Measurements from ENCODE around the gene GRB10. TPM values are rescaled to one million over a fixed set of nuclear protein-coding genes. Genes with fewer than 3 reads are reported as not detected.

The GRB10 gene
- total and polyA plus RNA-seq, 4 donors, result 10.7 to 53.1 (median 17.5) TPM

DNA sequence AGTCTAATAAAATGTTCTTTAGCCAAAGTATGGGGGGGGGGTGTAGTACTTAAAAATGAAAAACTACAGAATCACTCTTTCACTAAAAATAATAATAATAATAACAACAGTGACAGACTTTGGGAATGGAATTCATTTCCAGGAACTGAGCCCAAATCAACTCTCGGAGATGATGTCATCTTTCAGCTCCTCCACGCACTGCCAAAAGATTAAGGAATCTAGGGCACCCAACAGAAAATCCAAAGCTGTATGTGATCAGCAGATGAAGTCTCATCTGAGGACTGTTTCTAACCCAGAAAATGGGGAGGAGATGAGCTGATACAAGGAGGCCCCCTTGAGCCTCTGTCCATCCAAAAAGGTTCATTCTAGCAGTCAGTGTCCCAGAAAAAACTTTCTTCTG, 54.5 kb downstream of the GRB10 start:
- DNase-seq (ENCODE audit: low spot score), result no peak
- no peak for TF ChIP-seq RXRA (IDR thresholded peaks at IDR 0.05)
- peak; percentile 49 to 72 for TF ChIP-seq JUND (IDR thresholded peaks at IDR 0.05)
- peak in 1 of 2 donors; percentile 13 for TF ChIP-seq HNF4A (conservative IDR thresholded peaks at IDR 0.05)
- H3K27me3 ChIP-seq (ENCODE audit: control insufficient read depth in 4 of 4, insufficient read depth in 4 of 4, low read length in 3 of 4), result no peaks in the 10 kb centered on the region
- peaks cover 0 to 5% (median 0%) of the 10 kb centered on the region in 4 donors for H3K36me3 ChIP-seq (ENCODE audit: control insufficient read depth in 4 of 4, insufficient read depth in 3 of 4, low read depth in 1 of 4, low read length in 3 of 4)
- no peak overlapping the region for H3K9ac ChIP-seq (ENCODE audit: low read depth in 1 of 2, low read length in 2 of 2)
- peak overlapping the region; percentile 30 to 38 for H3K27ac ChIP-seq (ENCODE audit: low read depth in 1 of 2, low read length in 2 of 2)
- H3K4me1 ChIP-seq (ENCODE audit: control insufficient read depth in 4 of 4, insufficient read depth in 4 of 4, low read length in 3 of 4), result peaks cover 14 to 54% (median 39%) of the 10 kb centered on the region in 4 donors
- no peak overlapping the region for H3K4me3 ChIP-seq (ENCODE audit: low read depth in 1 of 3, low read length in 3 of 3)
- no peaks in the 10 kb centered on the region for H3K9me3 ChIP-seq (ENCODE audit: control insufficient read depth in 4 of 4, low read length in 3 of 4)
- 19% methylated on average over 2 of the region's 2 CpGs for WGBS

- H3K4me3 ChIP-seq (ENCODE audit: low read depth in 1 of 3, low read length in 3 of 3), result no peak overlapping the region
- H3K9ac ChIP-seq (ENCODE audit: low read depth in 1 of 2, low read length in 2 of 2), result no peak overlapping the region
- no peak for TF ChIP-seq HNF4G (IDR thresholded peaks at IDR 0.05)
- TF ChIP-seq ZBTB33 (IDR thresholded peaks at IDR 0.05), result no peak
- no peak for TF ChIP-seq JUND (IDR thresholded peaks at IDR 0.05)
- peaks cover 14 to 52% (median 38%) of the 10 kb centered on the region in 4 donors for H3K4me1 ChIP-seq (ENCODE audit: control insufficient read depth in 4 of 4, insufficient read depth in 4 of 4, low read length in 3 of 4)
- no peaks in the 10 kb centered on the region for H3K27me3 ChIP-seq (ENCODE audit: control insufficient read depth in 4 of 4, insufficient read depth in 4 of 4, low read length in 3 of 4)
- peaks cover 0 to 5% (median 0%) of the 10 kb centered on the region in 4 donors for H3K36me3 ChIP-seq (ENCODE audit: control insufficient read depth in 4 of 4, insufficient read depth in 3 of 4, low read depth in 1 of 4, low read length in 3 of 4)
- peak overlapping the region; percentile 11 to 38 for H3K27ac ChIP-seq (ENCODE audit: low read depth in 1 of 2, low read length in 2 of 2)
- no peaks in the 10 kb centered on the region for H3K9me3 ChIP-seq (ENCODE audit: control insufficient read depth in 4 of 4, low read length in 3 of 4)
- WGBS, result 89% methylated on average over 2 of the region's 2 CpGs
- DNase-seq (ENCODE audit: low spot score), result no peak
Measured at GRCh38 chr7:50727711-50728110, 55.0 kb downstream of the GRB10 start.

- H3K9ac ChIP-seq (ENCODE audit: low read depth in 1 of 2, low read length in 2 of 2), result no peak overlapping the region
- H3K27ac ChIP-seq (ENCODE audit: low read depth in 1 of 2, low read length in 2 of 2), result no peak overlapping the region
- H3K4me3 ChIP-seq (ENCODE audit: low read depth in 1 of 3, low read length in 3 of 3), result no peak overlapping the region
- no peaks in the 10 kb centered on the region for H3K27me3 ChIP-seq (ENCODE audit: control insufficient read depth in 4 of 4, insufficient read depth in 4 of 4, low read length in 3 of 4)
- no peak for TF ChIP-seq FOXA1 (IDR thresholded peaks at IDR 0.05)
- no peak for TF ChIP-seq TAF1 (conservative IDR thresholded peaks at IDR 0.05)
- no peak for TF ChIP-seq FOXA2 (IDR thresholded peaks at IDR 0.05)
- no peak for TF ChIP-seq YY1 (IDR thresholded peaks at IDR 0.05)
- no peak for TF ChIP-seq SP1 (IDR thresholded peaks at IDR 0.05)
- TF ChIP-seq HNF4A (conservative IDR thresholded peaks at IDR 0.05), result no peak
- TF ChIP-seq NR2F2 (IDR thresholded peaks at IDR 0.05), result no peak
- TF ChIP-seq, protein P1, sequence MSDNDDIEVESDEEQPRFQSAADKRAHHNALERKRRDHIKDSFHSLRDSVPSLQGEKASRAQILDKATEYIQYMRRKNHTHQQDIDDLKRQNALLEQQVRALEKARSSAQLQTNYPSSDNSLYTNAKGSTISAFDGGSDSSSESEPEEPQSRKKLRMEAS (IDR thresholded peaks at IDR 0.05), result no peak
- TF ChIP-seq, protein P2, sequence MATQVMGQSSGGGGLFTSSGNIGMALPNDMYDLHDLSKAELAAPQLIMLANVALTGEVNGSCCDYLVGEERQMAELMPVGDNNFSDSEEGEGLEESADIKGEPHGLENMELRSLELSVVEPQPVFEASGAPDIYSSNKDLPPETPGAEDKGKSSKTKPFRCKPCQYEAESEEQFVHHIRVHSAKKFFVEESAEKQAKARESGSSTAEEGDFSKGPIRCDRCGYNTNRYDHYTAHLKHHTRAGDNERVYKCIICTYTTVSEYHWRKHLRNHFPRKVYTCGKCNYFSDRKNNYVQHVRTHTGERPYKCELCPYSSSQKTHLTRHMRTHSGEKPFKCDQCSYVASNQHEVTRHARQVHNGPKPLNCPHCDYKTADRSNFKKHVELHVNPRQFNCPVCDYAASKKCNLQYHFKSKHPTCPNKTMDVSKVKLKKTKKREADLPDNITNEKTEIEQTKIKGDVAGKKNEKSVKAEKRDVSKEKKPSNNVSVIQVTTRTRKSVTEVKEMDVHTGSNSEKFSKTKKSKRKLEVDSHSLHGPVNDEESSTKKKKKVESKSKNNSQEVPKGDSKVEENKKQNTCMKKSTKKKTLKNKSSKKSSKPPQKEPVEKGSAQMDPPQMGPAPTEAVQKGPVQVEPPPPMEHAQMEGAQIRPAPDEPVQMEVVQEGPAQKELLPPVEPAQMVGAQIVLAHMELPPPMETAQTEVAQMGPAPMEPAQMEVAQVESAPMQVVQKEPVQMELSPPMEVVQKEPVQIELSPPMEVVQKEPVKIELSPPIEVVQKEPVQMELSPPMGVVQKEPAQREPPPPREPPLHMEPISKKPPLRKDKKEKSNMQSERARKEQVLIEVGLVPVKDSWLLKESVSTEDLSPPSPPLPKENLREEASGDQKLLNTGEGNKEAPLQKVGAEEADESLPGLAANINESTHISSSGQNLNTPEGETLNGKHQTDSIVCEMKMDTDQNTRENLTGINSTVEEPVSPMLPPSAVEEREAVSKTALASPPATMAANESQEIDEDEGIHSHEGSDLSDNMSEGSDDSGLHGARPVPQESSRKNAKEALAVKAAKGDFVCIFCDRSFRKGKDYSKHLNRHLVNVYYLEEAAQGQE (IDR thresholded peaks at IDR 0.05), result no peak
- WGBS, result 77% methylated on average over 3 of the region's 3 CpGs
- peaks cover 0 to 5% (median 0%) of the 10 kb centered on the region in 4 donors for H3K36me3 ChIP-seq (ENCODE audit: control insufficient read depth in 4 of 4, insufficient read depth in 3 of 4, low read depth in 1 of 4, low read length in 3 of 4)
- peaks cover 16 to 47% (median 37%) of the 10 kb centered on the region in 4 donors for H3K4me1 ChIP-seq (ENCODE audit: control insufficient read depth in 4 of 4, insufficient read depth in 4 of 4, low read length in 3 of 4)
- H3K9me3 ChIP-seq (ENCODE audit: control insufficient read depth in 4 of 4, low read length in 3 of 4), result no peaks in the 10 kb centered on the region
- DNase-seq (ENCODE audit: low spot score), result no peak
Measured at GRCh38 chr7:50727072-50727471, 55.6 kb downstream of the GRB10 start.
